Natural killer cell (primary cell): ENCODE data around the gene PKP2. TPM values are rescaled to one million over a fixed set of nuclear protein-coding genes. Genes with fewer than 3 reads are reported as not detected.

Experiments
- ATAC-seq, 3 donors: fragments of 150-1000 bp in 2 of 3; fragments of 200-7000 bp in 1 of 3; cut with Tn5 transposase; 1 replicate in 1 of 3; 2 replicates in 2 of 3; pipeline ENCODE4 v1.10.0; 2021; ENCODE audit warnings: mild to moderate bottlenecking in 2 of 3, moderate library complexity in 2 of 3
- DNase-seq, 2 donors: peaks; one replicate each; pipeline versions ENCODE4 v3.0.0 to v3.0.0-alpha.2; 2013 to 2021; ENCODE audit warnings: mixed read lengths in 1 of 2
- H3K27ac ChIP-seq: one replicate; pipeline ENCODE4 v1.5.1; 2013; ENCODE audit warnings: mild to moderate bottlenecking, low read length
- H3K27me3 ChIP-seq: one replicate; pipeline ENCODE4 v1.6.1; 2013; ENCODE audit warnings: low read length; ENCODE audit not compliant: control insufficient read depth, insufficient read depth
- H3K36me3 ChIP-seq: one replicate; pipeline ENCODE4 v1.6.1; 2013; ENCODE audit warnings: low read length; ENCODE audit not compliant: control insufficient read depth, insufficient read depth
- H3K4me1 ChIP-seq: one replicate; pipeline ENCODE4 v1.6.1; 2013; ENCODE audit warnings: low read length; ENCODE audit not compliant: control insufficient read depth, insufficient read depth
- H3K4me3 ChIP-seq: one replicate; pipeline ENCODE4 v1.5.1; 2013; ENCODE audit warnings: low read length
- H3K9me3 ChIP-seq: one replicate; pipeline ENCODE4 v1.6.1; 2013; ENCODE audit warnings: low read length; ENCODE audit not compliant: control insufficient read depth, insufficient read depth
- H3K27ac Mint-ChIP-seq, 2 donors: one replicate each; pipeline ENCODE4 v1.8.0; 2022; ENCODE audit warnings: mild to moderate bottlenecking in 2 of 2, mixed read lengths in 2 of 2, moderate library complexity in 1 of 2
- H3K27me3 Mint-ChIP-seq, 2 donors: one replicate each; pipeline ENCODE4 v1.8.0; 2022; ENCODE audit warnings: low read depth in 2 of 2, mixed read lengths in 2 of 2
- H3K36me3 Mint-ChIP-seq: one replicate; pipeline ENCODE4 v1.8.0; 2022; ENCODE audit warnings: mixed read lengths
- H3K4me1 Mint-ChIP-seq, 2 donors: one replicate each; pipeline ENCODE4 v1.8.0; 2022; ENCODE audit warnings: mixed read lengths in 2 of 2
- H3K4me3 Mint-ChIP-seq: one replicate; pipeline ENCODE4 v1.8.0; 2022; ENCODE audit warnings: mild to moderate bottlenecking, moderate library complexity, mixed read lengths
- H3K9me3 Mint-ChIP-seq, 2 donors: one replicate each; pipeline ENCODE4 v1.8.0; 2022; ENCODE audit warnings: mixed read lengths in 2 of 2
- WGBS: methylation state at CpG from one replicate; pipeline ENCODE4 v1.1.7; 2013; ENCODE audit warnings: missing lambda C conversion rate; ENCODE audit not compliant: insufficient coverage; 5-methylcytosine and 5-hydroxymethylcytosine counted together
- intact Hi-C: fragments of 100-400 bp; cut with micrococcal nuclease; formaldehyde crosslinking; loops from one replicate; pipeline ENCODE4 v1.14.2; 2022
- total RNA-seq, 4 donors: library from RNA; stranded (reverse); fragments of 120-200 nt in 1 of 4; gene quantifications; one replicate each; pipeline versions ENCODE4 v1.2.3 to v1.2.4, GENCODE V29; 2013 to 2022
- TF ChIP-seq, protein P1 (sequence below): fragments of 200-600 bp; IDR thresholded peaks from one replicate; pipeline ENCODE4 v1.8.0; 2022; ENCODE audit warnings: antibody characterized with exemption

Gene PKP2
- total RNA-seq, 3 donors from 2014 or later (not counting 1 experiment from before 2014, with no cell fraction given), result 0.16 to 1.8 (median 0.52) TPM

DNA sequence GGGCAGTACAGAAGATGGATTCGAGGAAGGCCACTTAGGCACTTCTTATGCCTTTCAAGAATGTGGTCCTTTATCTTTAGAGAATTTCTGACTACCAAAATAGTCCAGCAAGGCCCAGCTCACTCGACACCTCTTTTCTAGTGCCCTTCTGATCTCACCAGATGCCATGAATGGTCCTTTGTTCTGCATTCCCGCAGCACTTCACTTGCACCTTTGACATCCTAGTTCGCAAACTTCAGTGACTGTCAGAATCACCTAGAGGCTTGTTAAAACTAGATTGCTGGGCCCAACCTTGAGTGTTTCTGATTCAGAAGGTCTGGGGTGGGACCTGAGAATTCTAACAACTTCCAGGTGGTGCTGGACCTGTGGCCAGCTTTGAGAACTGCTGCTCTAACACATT lies 56.7 kb downstream of the PKP2 start:
- Histone ChIP-seq H3K4me1 (no peaks in the 10 kb centered on the region), H3K4me3 (no peak overlapping the region), H3K27me3 (no peaks in the 10 kb centered on the region), H3K36me3 (no peaks in the 10 kb centered on the region), H3K9me3 (no peaks in the 10 kb centered on the region), H3K27ac (no peak overlapping the region)
- DNase-seq (no peak), ATAC-seq (no peak)
- Mint-ChIP-seq H3K27ac (no peak overlapping the region), H3K36me3 (no peaks in the 10 kb centered on the region), H3K9me3 (no peaks in the 10 kb centered on the region), H3K4me1 (no peaks in the 10 kb centered on the region), H3K27me3 (no peaks in the 10 kb centered on the region), H3K4me3 (no peak overlapping the region)
- whole genome bisulfite sequencing, result 82% methylated on average over 4 of the region's 4 CpGs
- TF ChIP-seq, protein P1, sequence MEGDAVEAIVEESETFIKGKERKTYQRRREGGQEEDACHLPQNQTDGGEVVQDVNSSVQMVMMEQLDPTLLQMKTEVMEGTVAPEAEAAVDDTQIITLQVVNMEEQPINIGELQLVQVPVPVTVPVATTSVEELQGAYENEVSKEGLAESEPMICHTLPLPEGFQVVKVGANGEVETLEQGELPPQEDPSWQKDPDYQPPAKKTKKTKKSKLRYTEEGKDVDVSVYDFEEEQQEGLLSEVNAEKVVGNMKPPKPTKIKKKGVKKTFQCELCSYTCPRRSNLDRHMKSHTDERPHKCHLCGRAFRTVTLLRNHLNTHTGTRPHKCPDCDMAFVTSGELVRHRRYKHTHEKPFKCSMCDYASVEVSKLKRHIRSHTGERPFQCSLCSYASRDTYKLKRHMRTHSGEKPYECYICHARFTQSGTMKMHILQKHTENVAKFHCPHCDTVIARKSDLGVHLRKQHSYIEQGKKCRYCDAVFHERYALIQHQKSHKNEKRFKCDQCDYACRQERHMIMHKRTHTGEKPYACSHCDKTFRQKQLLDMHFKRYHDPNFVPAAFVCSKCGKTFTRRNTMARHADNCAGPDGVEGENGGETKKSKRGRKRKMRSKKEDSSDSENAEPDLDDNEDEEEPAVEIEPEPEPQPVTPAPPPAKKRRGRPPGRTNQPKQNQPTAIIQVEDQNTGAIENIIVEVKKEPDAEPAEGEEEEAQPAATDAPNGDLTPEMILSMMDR, result no peak
- intact Hi-C loops, result no loop called here

DNA sequence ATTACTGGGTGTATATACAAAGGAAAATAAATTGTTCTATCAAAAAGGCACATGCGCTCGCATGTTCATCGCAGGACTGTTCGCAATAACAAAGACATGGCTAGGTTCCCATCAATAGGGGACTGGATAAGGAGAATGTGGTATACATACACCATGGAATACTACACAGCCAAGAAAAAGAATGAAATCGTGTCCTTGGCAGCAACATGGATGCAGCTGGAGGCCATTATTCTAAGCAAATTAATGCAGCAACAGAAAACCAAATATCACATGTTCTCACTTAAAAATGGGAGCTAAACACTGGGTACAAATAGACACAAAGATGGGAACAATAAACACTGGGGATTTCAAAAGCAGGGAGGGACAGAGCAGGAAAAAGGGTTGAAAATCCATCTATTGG lies 58.6 kb downstream of the PKP2 start:
- Mint-ChIP-seq H3K27ac (no peak overlapping the region), H3K4me3 (no peak overlapping the region), H3K36me3 (no peaks in the 10 kb centered on the region), H3K9me3 (no peaks in the 10 kb centered on the region), H3K4me1 (no peaks in the 10 kb centered on the region), H3K27me3 (no peaks in the 10 kb centered on the region)
- TF ChIP-seq, protein P1, result no peak
- no peak overlapping the region for H3K27ac ChIP-seq
- H3K36me3 ChIP-seq, result no peaks in the 10 kb centered on the region
- intact Hi-C loops, result no loop called here
- H3K27me3 ChIP-seq, result no peaks in the 10 kb centered on the region
- 100% methylated on average over 5 of the region's 5 CpGs for WGBS
- DNase-seq (no peak), ATAC-seq (no peak)
- no peaks in the 10 kb centered on the region for H3K9me3 ChIP-seq
- no peak overlapping the region for H3K4me3 ChIP-seq
- H3K4me1 ChIP-seq, result no peaks in the 10 kb centered on the region

DNA sequence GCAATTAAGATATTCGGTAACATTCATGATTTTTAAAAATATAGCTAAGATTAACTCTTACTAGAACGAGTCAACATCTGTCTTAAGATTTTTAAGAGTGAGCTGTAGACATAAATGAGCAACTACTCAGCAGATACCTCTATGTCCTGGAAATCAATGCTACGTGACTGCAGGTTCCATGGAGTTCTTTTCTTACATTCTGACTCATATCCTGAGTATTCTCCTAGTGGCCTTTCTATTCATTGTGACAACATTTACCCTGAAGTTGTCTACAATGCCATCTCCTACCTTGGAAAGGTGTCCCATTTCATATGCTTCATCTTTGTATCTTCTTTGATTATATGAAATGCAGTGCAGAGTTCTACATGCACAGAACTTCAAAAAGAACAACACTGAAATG lies 59.9 kb downstream of the PKP2 start:
- Mint-ChIP-seq H3K27me3 (no peaks in the 10 kb centered on the region), H3K9me3 (no peaks in the 10 kb centered on the region), H3K4me1 (no peaks in the 10 kb centered on the region), H3K27ac (no peak overlapping the region), H3K4me3 (no peak overlapping the region), H3K36me3 (no peaks in the 10 kb centered on the region)
- no peaks in the 10 kb centered on the region for H3K27me3 ChIP-seq
- H3K4me1 ChIP-seq, result no peaks in the 10 kb centered on the region
- H3K4me3 ChIP-seq, result no peak overlapping the region
- TF ChIP-seq, protein P1, result no peak
- DNase-seq (no peak), ATAC-seq (no peak)
- H3K9me3 ChIP-seq, result no peaks in the 10 kb centered on the region
- no peak overlapping the region for H3K27ac ChIP-seq
- WGBS, result 85% methylated on average over 2 of the region's 3 CpGs
- intact Hi-C loops, result no loop called here
- H3K36me3 ChIP-seq, result no peaks in the 10 kb centered on the region

DNA sequence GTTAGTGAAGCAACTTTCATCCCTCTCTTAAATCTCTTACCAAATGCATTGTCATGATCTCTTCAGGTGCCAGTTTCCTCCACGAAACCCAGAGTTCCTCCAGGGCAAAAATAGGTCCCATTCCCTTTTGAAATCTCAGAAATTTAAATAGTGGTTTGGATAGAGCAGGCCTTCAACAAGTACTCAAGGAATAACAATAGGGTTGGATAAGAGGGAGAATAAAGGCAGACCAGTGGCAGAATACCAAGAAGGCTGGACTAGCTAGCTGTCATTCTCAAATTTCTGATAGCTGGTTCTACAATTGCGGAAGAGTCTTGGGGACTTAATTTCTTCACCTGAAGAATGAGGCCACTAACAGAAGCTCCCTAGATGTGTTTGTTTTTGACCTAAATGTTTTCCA lies 62.5 kb downstream of the PKP2 start:
- Histone ChIP-seq H3K9me3 (no peaks in the 10 kb centered on the region), H3K4me3 (no peak overlapping the region), H3K27me3 (no peaks in the 10 kb centered on the region), H3K27ac (no peak overlapping the region), H3K36me3 (no peaks in the 10 kb centered on the region), H3K4me1 (no peaks in the 10 kb centered on the region)
- DNase-seq (no peak), ATAC-seq (no peak)
- H3K9me3 Mint-ChIP-seq, result no peaks in the 10 kb centered on the region
- no peak overlapping the region for H3K27ac Mint-ChIP-seq
- 85% methylated on average over 2 of the region's 2 CpGs for WGBS
- TF ChIP-seq, protein P1, result no peak
- intact Hi-C loops, result no loop called here
- no peak overlapping the region for H3K4me3 Mint-ChIP-seq
- H3K36me3 Mint-ChIP-seq, result no peaks in the 10 kb centered on the region
- H3K4me1 Mint-ChIP-seq, result no peaks in the 10 kb centered on the region
- H3K27me3 Mint-ChIP-seq, result no peaks in the 10 kb centered on the region
